Measurements from ENCODE around the gene DHX32.
"Not testable (repeated sequence)": the region's sequence is repeated elsewhere in the genome, so short reads cannot be mapped to it uniquely, and the experiment has no call there.

DHX32 gene

GRCh38 chr10:125896088-125896934, 15.2 kb upstream of the DHX32 start, which contains the start of gene FANK1:
Gene FANK1 (plus strand): TSS chr10:125896564. CDS start chr10:125896643, 79 bp downstream.
- peak; percentile 31 for DNase-seq (ENCODE audit: low spot score)

- DNase-seq (ENCODE audit: low spot score), result peak; percentile 24
These were observed 14.3 kb upstream of the DHX32 start for GRCh38 chr10:125895130-125896087.

GRCh38 chr10:125894176-125894575, 13.1 kb upstream of the DHX32 start:
- not testable (repeated sequence) for DNase-seq (ENCODE audit: low spot score)

- not testable (repeated sequence) for DNase-seq (ENCODE audit: low spot score)
These were observed 11.3 kb upstream of the DHX32 start for GRCh38 chr10:125892402-125892801.

- DNase-seq (ENCODE audit: low spot score), result not testable (repeated sequence)
These were observed 8.3 kb upstream of the DHX32 start for GRCh38 chr10:125889441-125889840.

- DNase-seq (ENCODE audit: low spot score), result no peak
These were observed 5.9 kb upstream of the DHX32 start for GRCh38 chr10:125886914-125887512.

GRCh38 chr10:125883211-125883610, 2.1 kb upstream of the DHX32 start:
- no peak for DNase-seq (ENCODE audit: low spot score)

- DNase-seq (ENCODE audit: low spot score), result no peak
These were observed 1.5 kb upstream of the DHX32 start for GRCh38 chr10:125882596-125882995.

- DNase-seq (ENCODE audit: low spot score), result no peak
These were observed 373 bp downstream of the DHX32 start for GRCh38 chr10:125880719-125881118.

- no peak for DNase-seq (ENCODE audit: low spot score)
These were observed 1.9 kb downstream of the DHX32 start for GRCh38 chr10:125878957-125879835.

GRCh38 chr10:125871338-125871737, 9.8 kb downstream of the DHX32 start:
- no peak for DNase-seq (ENCODE audit: low spot score)

GRCh38 chr10:125868372-125868975, 12.6 kb downstream of the DHX32 start:
- no peak for DNase-seq (ENCODE audit: low spot score)

- no peak for DNase-seq (ENCODE audit: low spot score)
These were observed 14.6 kb downstream of the DHX32 start for GRCh38 chr10:125866421-125867029.

GRCh38 chr10:125865120-125865519, 16.0 kb downstream of the DHX32 start:
- DNase-seq (ENCODE audit: low spot score), result no peak

- DNase-seq (ENCODE audit: low spot score), result no peak
These were observed 21.8 kb downstream of the DHX32 start for GRCh38 chr10:125859128-125859817.

- DNase-seq (ENCODE audit: low spot score), result no peak
These were observed 23.8 kb downstream of the DHX32 start for GRCh38 chr10:125857185-125857760.

GRCh38 chr10:125852487-125852886, 28.6 kb downstream of the DHX32 start:
- DNase-seq (ENCODE audit: low spot score), result no peak

- no peak for DNase-seq (ENCODE audit: low spot score)
These were observed 30.0 kb downstream of the DHX32 start for GRCh38 chr10:125850766-125851731.

All from HuH-7.5 (cell line).